D721Med (cell line): Measurements from ENCODE around the gene TSPEAR.
"Not testable (repeated sequence)": the region's sequence is repeated elsewhere in the genome, so short reads cannot be mapped to it uniquely, and the experiment has no call there.

Source experiments
- DNase-seq: peaks from one replicate; pipeline ENCODE4 v3.0.0; 2011; ENCODE audit warnings: low spot score; ENCODE audit not compliant: insufficient read length
- FAIRE-seq: peaks from 2 replicates; lab custom pipeline; 2011; peaks lifted over from hg19 to GRCh38; lab: Jason Lieb, UNC
- CTCF ChIP-seq: IDR thresholded peaks from 2 replicates; pipeline ENCODE4 v1.5.1; 2012; ENCODE audit warnings: mild to moderate bottlenecking, control low read depth; ENCODE audit not compliant: insufficient read depth; ENCODE audit errors: missing control alignments

TSPEAR gene

GRCh38 chr21:44574457-44575306 is 136.7 kb downstream of the TSPEAR start:
- TF ChIP-seq CTCF: no peak
- DNase-seq: no peak
- no peak for FAIRE-seq

- not testable (repeated sequence) for DNase-seq, FAIRE-seq
Observed at GRCh38 chr21:44573630-44574456, 137.5 kb downstream of the TSPEAR start, which contains the start of gene KRTAP10-4. Gene KRTAP10-4 (plus strand): TSS chr21:44573729. CDS start chr21:44573759, 30 bp downstream.

- FAIRE-seq (no peak), DNase-seq (no peak)
Observed at GRCh38 chr21:44572959-44573583, 138.3 kb downstream of the TSPEAR start.

GRCh38 chr21:44571844-44572782 is 139.3 kb downstream of the TSPEAR start:
- TF ChIP-seq CTCF: no peak
- DNase-seq: no peak
- no peak for FAIRE-seq

More at GRCh38 chr21:44572959-44573583, 138.3 kb downstream of the TSPEAR start:
- no peak for TF ChIP-seq CTCF

GRCh38 chr21:44571296-44571695 is 140.1 kb downstream of the TSPEAR start:
- FAIRE-seq: no peak
- DNase-seq: no peak
- TF ChIP-seq CTCF: no peak

GRCh38 chr21:44569861-44570517 is 141.4 kb downstream of the TSPEAR start:
- DNase-seq (no peak), FAIRE-seq (no peak)
- TF ChIP-seq CTCF: no peak
